ENCODE data around the gene HMGA1.

HMGA1 gene

GRCh38 chr6:34284563-34285447 is 48.1 kb downstream of the HMGA1 start:
- no peaks in the 10 kb centered on the region for H3K27me3 ChIP-seq (ENCODE audit: control insufficient read depth in 1 of 2, insufficient read depth in 2 of 2, low read length in 2 of 2)
- peaks cover 10 to 11% of the 10 kb centered on the region in 2 donors for H3K36me3 ChIP-seq (ENCODE audit: control insufficient read depth in 2 of 2, insufficient read depth in 2 of 2, low read length in 2 of 2)
- H3K9ac ChIP-seq (ENCODE audit: low read length in 2 of 2) = no peak overlapping the region
- H3K4me3 ChIP-seq (ENCODE audit: low read length in 2 of 2) = no peak overlapping the region
- no peak overlapping the region for H3K27ac ChIP-seq (ENCODE audit: low read length)
- H3K4me1 ChIP-seq (ENCODE audit: control insufficient read depth, insufficient read depth, low read length) = no peaks in the 10 kb centered on the region
- H3K9me3 ChIP-seq (ENCODE audit: control insufficient read depth in 2 of 2, low read length in 2 of 2) = no peaks in the 10 kb centered on the region

DNA sequence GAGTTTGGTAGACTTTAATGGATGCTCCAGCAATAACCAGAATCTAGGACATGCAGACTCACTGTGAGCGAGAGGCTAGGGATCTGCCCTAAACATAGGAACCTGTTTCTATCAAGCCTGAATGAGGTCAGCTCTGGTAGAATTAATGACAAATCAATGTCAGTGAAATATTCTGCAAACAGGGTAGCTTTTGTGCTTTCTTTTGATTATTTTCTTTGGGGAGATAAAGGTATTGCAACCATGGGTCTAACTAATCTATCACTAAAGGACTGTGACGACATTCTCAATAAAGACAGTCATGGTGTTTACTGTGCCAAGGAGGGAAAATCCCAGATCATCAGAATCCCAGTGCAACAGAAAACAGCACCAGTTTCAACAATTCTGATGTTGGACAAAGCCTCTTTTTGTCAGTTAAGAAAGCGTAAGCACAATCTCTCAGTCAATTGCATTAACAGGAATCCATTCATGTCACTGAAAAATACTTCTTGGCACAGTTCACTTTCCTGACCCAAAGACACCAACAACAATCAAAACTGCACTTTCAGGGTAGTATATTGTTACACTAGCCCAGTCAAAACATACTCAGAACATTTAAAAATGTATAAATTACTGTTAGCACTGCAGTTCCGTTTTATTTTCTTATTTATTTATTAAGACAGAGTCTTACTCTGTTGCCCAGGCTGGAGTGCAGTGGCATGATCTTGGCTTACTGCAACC is 48.9 kb downstream of the HMGA1 start:
- Histone ChIP-seq H3K27me3 (ENCODE audit: control insufficient read depth in 1 of 2, insufficient read depth in 2 of 2, low read length in 2 of 2) (no peaks in the 10 kb centered on the region), H3K36me3 (ENCODE audit: control insufficient read depth in 2 of 2, insufficient read depth in 2 of 2, low read length in 2 of 2) (peaks cover 10 to 11% of the 10 kb centered on the region in 2 donors), H3K4me3 (ENCODE audit: low read length in 2 of 2) (no peak overlapping the region), H3K4me1 (ENCODE audit: control insufficient read depth, insufficient read depth, low read length) (no peaks in the 10 kb centered on the region), H3K9ac (ENCODE audit: low read length in 2 of 2) (no peak overlapping the region), H3K9me3 (ENCODE audit: control insufficient read depth in 2 of 2, low read length in 2 of 2) (no peaks in the 10 kb centered on the region), H3K27ac (ENCODE audit: low read length) (no peak overlapping the region)

- no peak overlapping the region for H3K27ac ChIP-seq (ENCODE audit: low read length)
- H3K9me3 ChIP-seq (ENCODE audit: control insufficient read depth in 2 of 2, low read length in 2 of 2) = no peaks in the 10 kb centered on the region
- peaks cover 20 to 22% of the 10 kb centered on the region in 2 donors for H3K36me3 ChIP-seq (ENCODE audit: control insufficient read depth in 2 of 2, insufficient read depth in 2 of 2, low read length in 2 of 2)
- H3K9ac ChIP-seq (ENCODE audit: low read length in 2 of 2) = no peak overlapping the region
- no peaks in the 10 kb centered on the region for H3K27me3 ChIP-seq (ENCODE audit: control insufficient read depth in 1 of 2, insufficient read depth in 2 of 2, low read length in 2 of 2)
- H3K4me3 ChIP-seq (ENCODE audit: low read length in 2 of 2) = no peak overlapping the region
- no peaks in the 10 kb centered on the region for H3K4me1 ChIP-seq (ENCODE audit: control insufficient read depth, insufficient read depth, low read length)
These were observed 51.9 kb downstream of the HMGA1 start for GRCh38 chr6:34288581-34288980.

GRCh38 chr6:34289137-34289536 is 52.5 kb downstream of the HMGA1 start:
- Histone ChIP-seq H3K27ac (ENCODE audit: low read length) (no peak overlapping the region), H3K9me3 (ENCODE audit: control insufficient read depth in 2 of 2, low read length in 2 of 2) (no peaks in the 10 kb centered on the region), H3K4me3 (ENCODE audit: low read length in 2 of 2) (no peak overlapping the region), H3K36me3 (ENCODE audit: control insufficient read depth in 2 of 2, insufficient read depth in 2 of 2, low read length in 2 of 2) (peaks cover 18 to 20% of the 10 kb centered on the region in 2 donors), H3K27me3 (ENCODE audit: control insufficient read depth in 1 of 2, insufficient read depth in 2 of 2, low read length in 2 of 2) (no peaks in the 10 kb centered on the region), H3K9ac (ENCODE audit: low read length in 2 of 2) (no peak overlapping the region), H3K4me1 (ENCODE audit: control insufficient read depth, insufficient read depth, low read length) (no peaks in the 10 kb centered on the region)

- Histone ChIP-seq H3K27ac (ENCODE audit: low read length) (no peak overlapping the region), H3K36me3 (ENCODE audit: control insufficient read depth in 2 of 2, insufficient read depth in 2 of 2, low read length in 2 of 2) (peaks cover 13 to 17% of the 10 kb centered on the region in 2 donors), H3K9me3 (ENCODE audit: control insufficient read depth in 2 of 2, low read length in 2 of 2) (no peaks in the 10 kb centered on the region), H3K27me3 (ENCODE audit: control insufficient read depth in 1 of 2, insufficient read depth in 2 of 2, low read length in 2 of 2) (no peaks in the 10 kb centered on the region), H3K9ac (ENCODE audit: low read length in 2 of 2) (no peak overlapping the region), H3K4me3 (ENCODE audit: low read length in 2 of 2) (no peak overlapping the region), H3K4me1 (ENCODE audit: control insufficient read depth, insufficient read depth, low read length) (no peaks in the 10 kb centered on the region)
These were observed 56.3 kb downstream of the HMGA1 start for GRCh38 chr6:34292954-34293353.

DNA sequence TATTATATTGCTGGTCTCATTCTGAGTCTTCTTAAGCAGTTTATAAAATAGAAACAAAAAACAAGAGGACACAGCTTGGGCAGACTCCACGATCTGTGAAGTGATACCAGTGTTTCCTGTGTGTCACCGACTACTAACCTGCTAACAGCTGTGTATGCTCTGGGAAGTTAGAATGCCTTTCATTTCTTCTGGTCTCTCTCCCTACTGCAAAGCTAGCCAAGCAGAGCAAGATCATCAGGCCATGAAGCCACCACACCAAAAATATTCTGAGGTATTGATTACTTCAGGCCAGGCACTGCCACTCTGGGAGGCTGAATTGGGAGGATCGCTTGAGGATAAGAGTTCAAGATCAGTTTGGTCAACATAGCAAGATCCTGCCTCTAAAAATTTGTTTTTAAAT is 59.0 kb downstream of the HMGA1 start:
- H3K9me3 ChIP-seq (ENCODE audit: control insufficient read depth in 2 of 2, low read length in 2 of 2) = no peaks in the 10 kb centered on the region
- no peak overlapping the region for H3K27ac ChIP-seq (ENCODE audit: low read length)
- H3K4me3 ChIP-seq (ENCODE audit: low read length in 2 of 2) = no peak overlapping the region
- no peaks in the 10 kb centered on the region for H3K4me1 ChIP-seq (ENCODE audit: control insufficient read depth, insufficient read depth, low read length)
- no peak overlapping the region for H3K9ac ChIP-seq (ENCODE audit: low read length in 2 of 2)
- H3K36me3 ChIP-seq (ENCODE audit: control insufficient read depth in 2 of 2, insufficient read depth in 2 of 2, low read length in 2 of 2) = peaks cover 10% of the 10 kb centered on the region in 2 donors
- H3K27me3 ChIP-seq (ENCODE audit: control insufficient read depth in 1 of 2, insufficient read depth in 2 of 2, low read length in 2 of 2) = no peaks in the 10 kb centered on the region

Data from stomach smooth muscle (tissue), 2 donors.